ENCODE results near the gene CXCL6.

DNA sequence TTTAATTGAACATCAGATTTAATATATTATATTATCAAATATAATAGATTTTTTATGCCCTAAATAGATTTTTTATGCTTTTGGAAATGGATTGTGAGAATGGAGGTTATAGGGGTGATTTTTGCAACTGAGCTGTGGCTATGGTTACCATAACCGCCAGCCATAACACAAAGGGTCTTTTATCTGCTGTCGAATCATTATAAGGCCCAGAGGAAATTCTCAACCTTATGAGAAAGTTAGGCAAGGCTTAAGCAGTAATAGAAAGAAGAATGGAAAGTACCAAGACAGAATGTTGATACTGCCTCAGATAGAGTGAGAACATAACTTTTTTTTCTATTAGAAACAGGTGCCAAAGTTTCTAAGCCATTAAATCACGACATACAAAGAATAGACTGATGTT, 26.3 kb upstream of the CXCL6 start:
- TF ChIP-seq EZH2phosphoT487 (IDR thresholded peaks at IDR 0.05; ENCODE audit: low read depth, severe bottlenecking, unreplicated experiment) (no peak), EZH2 (IDR thresholded peaks at IDR 0.05; ENCODE audit: borderline replicate concordance) (no peak)
- TF ChIP-seq, protein P1, sequence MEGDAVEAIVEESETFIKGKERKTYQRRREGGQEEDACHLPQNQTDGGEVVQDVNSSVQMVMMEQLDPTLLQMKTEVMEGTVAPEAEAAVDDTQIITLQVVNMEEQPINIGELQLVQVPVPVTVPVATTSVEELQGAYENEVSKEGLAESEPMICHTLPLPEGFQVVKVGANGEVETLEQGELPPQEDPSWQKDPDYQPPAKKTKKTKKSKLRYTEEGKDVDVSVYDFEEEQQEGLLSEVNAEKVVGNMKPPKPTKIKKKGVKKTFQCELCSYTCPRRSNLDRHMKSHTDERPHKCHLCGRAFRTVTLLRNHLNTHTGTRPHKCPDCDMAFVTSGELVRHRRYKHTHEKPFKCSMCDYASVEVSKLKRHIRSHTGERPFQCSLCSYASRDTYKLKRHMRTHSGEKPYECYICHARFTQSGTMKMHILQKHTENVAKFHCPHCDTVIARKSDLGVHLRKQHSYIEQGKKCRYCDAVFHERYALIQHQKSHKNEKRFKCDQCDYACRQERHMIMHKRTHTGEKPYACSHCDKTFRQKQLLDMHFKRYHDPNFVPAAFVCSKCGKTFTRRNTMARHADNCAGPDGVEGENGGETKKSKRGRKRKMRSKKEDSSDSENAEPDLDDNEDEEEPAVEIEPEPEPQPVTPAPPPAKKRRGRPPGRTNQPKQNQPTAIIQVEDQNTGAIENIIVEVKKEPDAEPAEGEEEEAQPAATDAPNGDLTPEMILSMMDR (IDR thresholded peaks at IDR 0.05; ENCODE audit: poor library complexity), result no peak

All from hepatocyte (in vitro differentiated cells).